Prostate gland (tissue), 2 donors: ENCODE results near the gene MORN1. TPM values are rescaled to one million over a fixed set of nuclear protein-coding genes. Genes with fewer than 3 reads are reported as not detected.
A peak's percentile ranks its signal among the peaks of the same experiment; 100 is the strongest.

ENCODE experiments used
- DNase-seq: peaks from one replicate; pipeline ENCODE4 v3.0.0-alpha.2; 2019; ENCODE audit warnings: low spot score
- H3K27ac ChIP-seq, 2 donors: fragments of 200-600 bp; sonication (generic); 2 replicates each; pipeline ENCODE4 v1.5.1; 2017 to 2019
- H3K27me3 ChIP-seq: fragments of 200-600 bp; sonication (generic); replicated peaks from 2 replicates; pipeline ENCODE4 v1.5.1; 2019; ENCODE audit not compliant: insufficient read depth
- H3K36me3 ChIP-seq, 2 donors: fragments of 200-600 bp; sonication (generic); 1 replicate in 1 of 2; 2 replicates in 1 of 2; pipeline versions ENCODE4 v1.5.1 to v1.8.1; 2017 to 2019
- H3K4me1 ChIP-seq: fragments of 200-600 bp; sonication (generic); replicated peaks from 2 replicates; pipeline ENCODE4 v1.5.1; 2019
- H3K4me3 ChIP-seq, 2 donors: fragments of 200-600 bp; sonication (generic); 2 replicates each; pipeline ENCODE4 v1.5.1; 2017 to 2019
- H3K9me3 ChIP-seq: fragments of 200-600 bp; sonication (generic); 2 replicates; pipeline ENCODE4 v1.5.1; 2017
- POLR2A ChIP-seq: fragments of 450-650 bp; IDR thresholded peaks from one replicate; pipeline ENCODE4 v1.6.1; 2016; ENCODE audit warnings: antibody characterized with exemption, mild to moderate bottlenecking
- POLR2AphosphoS5 ChIP-seq: sonication (generic); formaldehyde crosslinking; IDR thresholded peaks from one replicate; pipeline ENCODE4 v1.6.1; 2017; ENCODE audit warnings: antibody characterized with exemption
- WGBS: methylation state at CpG from one replicate; pipeline ENCODE4 v1.1.5; 2018; 5-methylcytosine and 5-hydroxymethylcytosine counted together
- intact Hi-C: fragments of 100-400 bp; cut with DNase I; formaldehyde crosslinking; loops from one replicate; pipeline ENCODE4 v1.14.2; 2022
- total RNA-seq, 2 donors: library from RNA; depleted of rRNA; stranded (reverse); fragments of >200 nt; gene quantifications; one replicate each; pipeline ENCODE4 v1.1.0, GENCODE V29; 2016
- TF ChIP-seq, protein P1 (sequence below), 4 experiments: fragments of 200-600 bp in 2 of 4; fragments of 450-650 bp in 2 of 4; sonication (generic) in 2 of 4; IDR thresholded peaks; 1 replicate in 3 of 4; 2 replicates in 1 of 4; pipeline ENCODE4 v1.5.1; 2016 to 2019; ENCODE audit warnings: antibody characterized with exemption in 4 of 4, mild to moderate bottlenecking in 2 of 4, moderate library complexity in 2 of 4

Gene MORN1
- total RNA-seq, 2 donors from 2014 or later: 18.6 to 21.0 TPM

DNA sequence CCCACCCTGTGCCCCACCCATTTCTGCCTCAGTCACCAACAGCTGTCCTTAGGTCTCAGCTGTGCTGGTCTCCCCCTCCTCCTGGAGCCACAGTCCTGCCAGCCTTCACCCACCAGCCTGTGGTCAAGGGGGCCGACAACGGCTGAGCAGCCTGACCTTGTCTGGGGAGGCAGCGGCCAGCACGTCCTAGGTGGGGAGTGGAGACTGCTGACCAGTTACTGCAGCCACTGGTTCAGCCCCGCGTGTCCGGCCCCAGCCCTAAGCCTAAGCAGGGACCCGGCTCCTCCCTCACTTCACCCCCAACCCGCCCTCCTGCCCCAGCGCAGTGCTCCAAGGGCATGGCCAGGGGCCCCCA is 79.2 kb downstream of the MORN1 start:
- Histone ChIP-seq H3K4me1 (peaks cover 27% of the 10 kb centered on the region), H3K9me3 (no peaks in the 10 kb centered on the region), H3K4me3 (no peak overlapping the region), H3K27me3 (no peaks in the 10 kb centered on the region), H3K36me3 (peaks cover 5 to 14% of the 10 kb centered on the region in 2 donors), H3K27ac (peak overlapping the region; percentile 83 to 89)
- intact Hi-C loops: loop anchor here (1.0 to 5.0 kb wide), 3 partner anchors 40 to 113 kb away; no protein-coding TSS in a partner anchor
- DNase-seq: no peak
- TF ChIP-seq, protein P1, sequence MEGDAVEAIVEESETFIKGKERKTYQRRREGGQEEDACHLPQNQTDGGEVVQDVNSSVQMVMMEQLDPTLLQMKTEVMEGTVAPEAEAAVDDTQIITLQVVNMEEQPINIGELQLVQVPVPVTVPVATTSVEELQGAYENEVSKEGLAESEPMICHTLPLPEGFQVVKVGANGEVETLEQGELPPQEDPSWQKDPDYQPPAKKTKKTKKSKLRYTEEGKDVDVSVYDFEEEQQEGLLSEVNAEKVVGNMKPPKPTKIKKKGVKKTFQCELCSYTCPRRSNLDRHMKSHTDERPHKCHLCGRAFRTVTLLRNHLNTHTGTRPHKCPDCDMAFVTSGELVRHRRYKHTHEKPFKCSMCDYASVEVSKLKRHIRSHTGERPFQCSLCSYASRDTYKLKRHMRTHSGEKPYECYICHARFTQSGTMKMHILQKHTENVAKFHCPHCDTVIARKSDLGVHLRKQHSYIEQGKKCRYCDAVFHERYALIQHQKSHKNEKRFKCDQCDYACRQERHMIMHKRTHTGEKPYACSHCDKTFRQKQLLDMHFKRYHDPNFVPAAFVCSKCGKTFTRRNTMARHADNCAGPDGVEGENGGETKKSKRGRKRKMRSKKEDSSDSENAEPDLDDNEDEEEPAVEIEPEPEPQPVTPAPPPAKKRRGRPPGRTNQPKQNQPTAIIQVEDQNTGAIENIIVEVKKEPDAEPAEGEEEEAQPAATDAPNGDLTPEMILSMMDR (IDR thresholded peaks at IDR 0.05): no peak
- TF ChIP-seq POLR2AphosphoS5 (no peak), POLR2A (no peak)
- 63% methylated on average over 9 of the region's 10 CpGs for WGBS

DNA sequence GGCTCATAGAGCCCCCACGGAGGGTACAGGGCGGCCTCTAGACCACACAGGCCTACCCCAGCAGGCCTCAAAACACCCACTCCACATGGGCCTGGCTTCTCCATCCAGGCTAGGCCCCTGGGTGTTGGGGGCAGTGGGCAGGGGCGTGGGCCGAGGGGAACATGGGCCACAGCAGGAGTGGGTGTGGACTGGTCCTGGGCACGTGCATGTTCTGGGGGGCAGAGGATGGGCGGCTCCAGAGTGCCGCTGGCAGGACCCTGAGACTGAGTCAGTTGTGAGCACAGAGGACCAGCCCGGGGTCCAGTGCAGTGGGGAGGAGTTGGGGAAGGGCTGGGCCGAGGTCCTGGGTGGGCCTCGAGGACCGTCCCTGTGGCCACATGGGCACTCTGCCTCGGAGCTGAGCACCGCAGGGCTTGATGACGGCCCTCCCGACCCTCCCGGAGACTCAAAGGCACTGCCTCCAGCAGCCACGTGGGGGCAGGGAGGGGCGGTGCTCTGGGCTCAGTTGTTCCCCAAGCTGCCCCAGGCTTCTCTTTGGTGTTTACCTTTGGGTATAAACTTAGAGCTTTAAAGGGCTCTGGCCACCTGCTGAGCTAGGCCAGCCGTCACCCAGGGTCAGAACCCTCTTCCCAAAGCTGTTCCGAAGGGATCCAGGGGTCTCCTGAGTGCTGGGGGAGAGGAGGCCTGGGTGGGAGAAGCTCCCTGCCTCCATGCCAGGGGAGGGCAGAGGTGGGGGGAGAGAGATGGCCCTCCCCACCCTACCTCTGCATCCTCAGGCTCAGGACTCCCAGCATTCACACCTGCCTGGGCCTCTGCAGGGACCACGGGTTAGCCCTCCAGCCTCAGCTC is 79.9 kb downstream of the MORN1 start:
- TF ChIP-seq POLR2A (no peak), POLR2AphosphoS5 (peak; percentile 54)
- TF ChIP-seq, protein P1 (IDR thresholded peaks at IDR 0.05): peak in 2 of 4 experiments; percentile 47 to 49
- Histone ChIP-seq H3K27me3 (no peaks in the 10 kb centered on the region), H3K4me3 (no peak overlapping the region), H3K9me3 (no peaks in the 10 kb centered on the region), H3K4me1 (peaks cover 27% of the 10 kb centered on the region), H3K36me3 (peaks cover 5 to 21% of the 10 kb centered on the region in 2 donors), H3K27ac (peak overlapping the region; percentile 83 to 89)
- intact Hi-C loops: loop anchor here (1.0 to 5.0 kb wide), 3 partner anchors 39 to 112 kb away; no protein-coding TSS in a partner anchor
- WGBS: 28% methylated on average over 21 of the region's 21 CpGs
- peak; percentile 53 for DNase-seq

DNA sequence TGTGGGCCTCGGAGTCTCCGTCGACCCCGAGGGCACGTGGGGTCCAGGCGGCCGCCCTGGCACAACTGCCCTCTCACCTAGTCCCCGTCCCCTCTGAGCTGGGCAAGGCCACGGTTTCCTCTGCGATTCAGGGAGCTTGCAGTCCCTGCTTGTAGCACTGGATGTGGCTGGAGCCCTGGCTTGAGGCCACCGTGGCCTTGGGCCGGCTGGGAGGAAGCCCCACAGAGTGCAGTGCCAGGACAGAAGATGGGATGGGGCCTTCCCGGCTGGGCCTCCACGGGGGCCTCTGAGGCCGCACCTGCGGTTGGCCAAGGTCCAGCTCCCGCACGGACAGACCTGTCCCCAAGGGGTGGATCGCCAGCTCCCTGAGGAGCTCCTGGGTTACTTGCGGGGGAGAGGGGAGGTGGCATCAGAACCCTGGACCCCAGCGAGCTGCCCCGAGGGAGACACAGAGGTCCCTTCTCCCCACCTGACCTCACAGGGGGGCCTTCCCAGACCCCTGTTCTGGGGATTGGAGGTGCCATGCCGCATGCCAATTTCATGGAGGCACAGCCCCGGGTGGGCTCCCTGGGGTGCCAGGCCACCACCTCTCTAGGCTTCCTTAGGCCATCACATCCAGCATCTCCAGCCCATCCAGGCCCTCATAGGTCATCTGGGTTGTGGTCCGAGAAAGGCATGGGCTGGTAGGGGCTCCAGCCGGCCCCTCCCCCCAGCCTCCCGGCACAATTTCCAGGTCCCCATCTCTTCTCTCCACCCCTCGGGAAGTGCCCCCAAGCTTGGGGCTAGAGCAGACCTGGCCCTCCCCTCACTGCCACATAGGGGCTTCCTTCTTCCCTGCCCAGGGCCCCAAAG is 80.8 kb downstream of the MORN1 start:
- H3K36me3 ChIP-seq: peaks cover 5 to 29% of the 10 kb centered on the region in 2 donors
- DNase-seq: no peak
- TF ChIP-seq POLR2A (no peak), POLR2AphosphoS5 (no peak)
- TF ChIP-seq, protein P1 (IDR thresholded peaks at IDR 0.05): no peak
- 56% methylated on average over 28 of the region's 28 CpGs for WGBS
- H3K9me3 ChIP-seq: no peaks in the 10 kb centered on the region
- H3K27me3 ChIP-seq: no peaks in the 10 kb centered on the region
- peaks cover 27% of the 10 kb centered on the region for H3K4me1 ChIP-seq
- H3K27ac ChIP-seq: peak overlapping the region; percentile 83 to 89
- no peak overlapping the region for H3K4me3 ChIP-seq
- intact Hi-C loops: loop anchor here (5.0 kb wide), 2 partner anchors 38 to 72 kb away; no protein-coding TSS in a partner anchor

DNA sequence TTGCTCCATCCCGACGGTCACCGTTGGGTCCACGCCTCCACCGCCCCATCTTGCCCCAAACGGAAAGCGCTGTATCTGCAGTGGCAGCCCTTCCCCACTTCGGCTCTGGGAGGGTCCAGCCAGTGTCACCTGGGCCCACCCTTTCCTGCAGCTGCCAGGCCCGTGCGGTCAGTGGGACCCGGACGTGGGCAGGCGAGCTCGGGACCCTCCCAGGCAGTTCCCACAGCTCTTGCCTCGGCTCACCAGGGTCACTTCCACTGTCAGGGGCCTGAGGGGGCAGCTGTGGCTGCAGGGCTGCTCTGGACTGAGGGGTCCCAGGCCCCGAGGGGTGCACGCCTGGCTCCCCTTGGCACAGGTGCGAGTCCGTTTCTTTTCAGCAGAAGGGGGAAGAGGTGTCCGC is 82.5 kb downstream of the MORN1 start:
- Histone ChIP-seq H3K9me3 (no peaks in the 10 kb centered on the region), H3K4me3 (no peak overlapping the region), H3K36me3 (peaks cover 5 to 29% of the 10 kb centered on the region in 2 donors), H3K27ac (no peak overlapping the region), H3K4me1 (peaks cover 23% of the 10 kb centered on the region), H3K27me3 (no peaks in the 10 kb centered on the region)
- TF ChIP-seq, protein P1 (IDR thresholded peaks at IDR 0.05): no peak
- TF ChIP-seq POLR2A: no peak
- no peak for TF ChIP-seq POLR2AphosphoS5
- DNase-seq: no peak
- intact Hi-C loops: no loop called here
- 92% methylated on average over 15 of the region's 20 CpGs for WGBS
